ENCODE measurements around the gene SCYL1.

Gene SCYL1

GRCh38 chr11:65537296-65537597, 12.4 kb downstream of the SCYL1 start:
- DNase-seq (ENCODE audit: low spot score): no peak

- DNase-seq (ENCODE audit: low spot score): no peak
Observed at GRCh38 chr11:65537620-65538231, 12.8 kb downstream of the SCYL1 start.

GRCh38 chr11:65538232-65538914, 13.5 kb downstream of the SCYL1 start:
- no peak for DNase-seq (ENCODE audit: low spot score)

GRCh38 chr11:65538915-65539743, 14.2 kb downstream of the SCYL1 start:
- DNase-seq (ENCODE audit: low spot score): no peak

- no peak for DNase-seq (ENCODE audit: low spot score)
Observed at GRCh38 chr11:65539744-65540289, 14.9 kb downstream of the SCYL1 start.

GRCh38 chr11:65540290-65541092, 15.6 kb downstream of the SCYL1 start:
- peak; percentile 98 for DNase-seq (ENCODE audit: low spot score)

- no peak for DNase-seq (ENCODE audit: low spot score)
Observed at GRCh38 chr11:65541093-65541982, 16.5 kb downstream of the SCYL1 start.

GRCh38 chr11:65542738-65543390, 18.0 kb downstream of the SCYL1 start:
- no peak for DNase-seq (ENCODE audit: low spot score)

GRCh38 chr11:65545853-65546216, 21.0 kb downstream of the SCYL1 start:
- DNase-seq (ENCODE audit: low spot score): no peak

- no peak for DNase-seq (ENCODE audit: low spot score)
Observed at GRCh38 chr11:65546217-65546958, 21.5 kb downstream of the SCYL1 start.

- DNase-seq (ENCODE audit: low spot score): no peak
Observed at GRCh38 chr11:65547446-65548125, 22.7 kb downstream of the SCYL1 start.

GRCh38 chr11:65548395-65548794, 23.5 kb downstream of the SCYL1 start:
- DNase-seq (ENCODE audit: low spot score): no peak

GRCh38 chr11:65549096-65549495, 24.2 kb downstream of the SCYL1 start:
- no peak for DNase-seq (ENCODE audit: low spot score)

GRCh38 chr11:65551572-65552387, 26.9 kb downstream of the SCYL1 start:
- no peak for DNase-seq (ENCODE audit: low spot score)

GRCh38 chr11:65552388-65552951, 27.6 kb downstream of the SCYL1 start:
- no peak for DNase-seq (ENCODE audit: low spot score)

GRCh38 chr11:65553301-65554001, 28.6 kb downstream of the SCYL1 start:
- DNase-seq (ENCODE audit: low spot score): no peak

GRCh38 chr11:65554057-65554818, 29.4 kb downstream of the SCYL1 start:
- no peak for DNase-seq (ENCODE audit: low spot score)
